HG03280 (cell line): ENCODE data around the gene THSD7B.

Source experiments
- ATAC-seq: cut with Tn5 transposase; IDR thresholded peaks from one replicate; pipeline ENCODE4 v1.9.1; 2021; ENCODE audit warnings: mild to moderate bottlenecking, moderate library complexity; ENCODE audit not compliant: unreplicated experiment

The THSD7B gene

GRCh38 chr2:137339051-137339450 lies 573.7 kb downstream of the THSD7B start:
- ATAC-seq: no peak

- ATAC-seq: no peak
These were observed 580.6 kb downstream of the THSD7B start for GRCh38 chr2:137345994-137346393.

DNA sequence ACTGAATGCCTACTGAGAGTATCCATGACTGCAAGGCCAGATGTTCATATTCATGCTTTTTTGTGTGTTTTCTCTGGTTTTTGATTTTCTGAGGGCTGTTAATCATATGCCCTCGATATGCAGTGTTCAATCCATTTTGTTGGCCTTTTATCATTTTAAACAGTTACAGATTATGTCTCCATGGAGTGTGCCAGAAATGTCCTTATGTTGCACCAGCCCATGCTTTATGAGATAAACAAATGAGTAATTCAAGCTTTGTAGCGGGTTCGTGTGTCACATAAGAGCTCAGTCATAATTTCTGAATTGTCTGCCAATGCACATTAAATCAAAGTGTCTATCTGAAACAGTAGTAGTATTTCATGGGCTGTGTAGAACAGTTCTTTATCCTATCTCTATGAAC lies 583.0 kb downstream of the THSD7B start:
- no peak for ATAC-seq

DNA sequence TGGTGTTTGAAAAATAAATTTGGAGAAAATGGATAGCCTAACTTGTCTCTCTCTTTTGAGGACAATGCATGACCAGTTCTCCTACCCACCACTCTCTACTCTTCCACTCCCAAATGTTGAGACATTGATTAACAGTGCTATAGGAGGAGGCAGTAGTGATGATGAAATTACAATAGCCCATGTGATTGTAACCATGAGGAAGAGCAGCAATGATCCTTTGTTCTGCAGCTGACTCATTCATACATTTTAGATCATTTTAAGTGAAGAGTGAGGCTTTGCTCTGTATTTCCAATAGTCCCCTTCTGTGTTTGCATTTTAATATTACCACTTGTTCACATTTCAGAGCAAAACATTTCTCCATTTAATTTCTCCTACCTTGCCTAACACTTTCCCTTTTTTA lies 592.3 kb downstream of the THSD7B start:
- no peak for ATAC-seq

- no peak for ATAC-seq
These were observed 602.0 kb downstream of the THSD7B start for GRCh38 chr2:137367361-137367760.

DNA sequence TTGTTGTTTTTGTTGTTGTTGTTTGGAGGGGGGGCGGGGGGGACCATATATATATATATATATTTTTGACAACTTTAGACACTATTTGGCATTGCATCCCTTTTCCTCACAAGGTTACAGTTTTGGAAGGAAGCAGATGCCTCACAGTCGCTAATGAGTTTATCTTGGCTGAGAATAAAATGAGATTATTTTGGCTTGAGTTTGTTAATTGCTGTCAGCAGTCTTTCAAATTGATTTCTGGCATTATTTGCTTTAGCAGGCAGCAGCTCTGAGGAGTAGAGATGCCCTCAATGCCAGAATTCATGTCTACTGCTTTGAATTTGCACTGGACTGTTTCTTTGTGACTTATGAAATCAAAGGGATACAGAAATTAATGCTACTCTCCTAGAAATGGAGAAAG lies 603.8 kb downstream of the THSD7B start:
- ATAC-seq: no peak

GRCh38 chr2:137379186-137379585 lies 613.8 kb downstream of the THSD7B start:
- ATAC-seq: no peak

DNA sequence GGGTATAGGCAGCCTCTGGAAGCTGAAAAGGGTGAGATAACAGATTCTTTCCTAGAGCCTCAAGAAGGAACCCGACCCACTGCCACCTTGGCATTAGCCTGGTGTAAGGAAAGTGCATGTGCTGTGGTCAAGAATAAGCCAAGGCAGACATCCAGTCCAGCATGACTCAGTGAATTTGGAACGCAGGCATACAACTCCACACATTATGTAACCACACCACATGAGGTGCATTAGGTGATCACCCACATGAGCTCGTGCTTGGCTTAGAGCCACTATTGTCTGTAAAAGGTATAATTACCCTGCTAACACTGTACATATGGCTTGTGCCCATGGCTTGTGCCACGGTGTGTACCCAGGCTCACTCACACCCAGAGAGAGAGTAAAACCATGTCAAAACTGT lies 615.3 kb downstream of the THSD7B start:
- ATAC-seq: no peak

- ATAC-seq: no peak
These were observed 616.4 kb downstream of the THSD7B start for GRCh38 chr2:137381731-137382130.

GRCh38 chr2:137383391-137383790 lies 618.0 kb downstream of the THSD7B start:
- ATAC-seq: no peak

- no peak for ATAC-seq
These were observed 621.7 kb downstream of the THSD7B start for GRCh38 chr2:137387044-137387443.

DNA sequence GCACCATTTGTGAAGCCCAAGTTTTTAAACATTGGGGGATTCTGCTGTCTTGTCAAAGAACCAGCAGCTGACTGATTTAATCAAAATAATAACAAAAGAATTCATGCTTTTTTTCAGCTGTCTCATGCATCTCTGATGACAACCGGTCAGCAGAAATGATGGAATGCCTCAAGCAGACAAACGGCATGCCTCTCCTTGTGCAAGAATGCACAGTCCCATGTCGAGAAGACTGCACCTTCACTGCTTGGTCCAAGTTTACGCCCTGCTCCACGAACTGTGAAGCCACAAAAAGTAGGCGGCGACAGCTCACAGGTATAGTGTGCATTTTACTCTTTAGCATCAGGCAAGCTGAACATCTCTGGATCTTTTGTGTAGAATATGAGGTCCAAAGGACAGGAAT lies 640.2 kb downstream of the THSD7B start:
- no peak for ATAC-seq

- no peak for ATAC-seq
These were observed 646.2 kb downstream of the THSD7B start for GRCh38 chr2:137411585-137411984.

DNA sequence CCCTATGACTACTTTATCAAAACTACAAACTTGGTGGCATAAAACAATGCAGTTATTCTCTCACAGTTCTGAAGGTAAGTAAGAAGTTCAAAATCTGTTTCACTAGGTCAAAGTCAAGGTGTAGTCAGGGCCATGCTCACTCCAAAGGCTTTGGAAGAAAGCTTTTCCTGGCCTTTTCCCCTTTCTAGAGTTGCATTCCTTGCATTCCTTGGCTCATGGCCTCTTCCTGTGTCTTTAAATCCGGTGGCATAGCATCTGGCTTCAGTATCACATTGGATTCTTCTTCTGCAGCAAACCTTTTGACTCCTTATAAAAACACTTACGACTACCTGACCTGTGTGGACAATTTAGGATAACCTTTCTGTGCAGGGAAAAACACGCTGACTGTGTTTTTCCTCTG lies 655.4 kb downstream of the THSD7B start:
- ATAC-seq: no peak

DNA sequence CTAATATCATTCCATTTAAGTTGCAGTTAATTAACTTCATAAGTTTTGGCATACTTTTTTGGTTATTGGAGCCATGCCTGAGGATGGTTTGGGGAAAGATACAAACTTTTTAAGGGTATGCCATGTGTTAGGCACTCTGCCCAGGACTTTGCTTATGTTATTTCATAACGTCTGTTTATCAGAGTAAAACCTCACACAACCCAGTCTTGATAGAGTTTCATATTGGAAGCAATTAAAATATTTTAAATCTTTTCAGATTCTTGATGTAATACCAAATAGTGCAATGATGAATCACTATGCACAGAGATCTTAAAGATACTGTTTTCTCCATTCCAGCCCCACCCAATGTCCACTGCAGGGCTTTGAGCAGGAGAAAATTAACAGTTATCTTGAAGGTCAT lies 669.8 kb downstream of the THSD7B start:
- no peak for ATAC-seq

DNA sequence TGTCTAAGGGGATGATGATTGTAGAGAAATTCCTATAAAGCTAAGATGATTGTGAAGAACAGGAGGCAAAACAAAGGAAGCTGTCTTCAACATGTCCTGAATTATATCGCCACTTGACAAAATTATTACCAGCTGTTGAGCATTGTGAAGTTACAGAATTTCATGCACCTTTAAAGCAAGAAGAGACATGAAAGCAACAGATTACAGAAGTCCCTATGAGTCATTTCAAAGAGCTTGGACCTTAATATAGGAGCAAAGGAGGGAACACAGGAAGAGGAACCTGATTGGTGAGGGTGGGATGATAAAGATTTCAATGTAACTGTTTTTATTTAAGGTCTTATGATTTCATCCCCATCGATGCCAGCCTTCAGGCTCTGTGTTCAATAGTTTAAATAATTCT lies 672.0 kb downstream of the THSD7B start:
- ATAC-seq: no peak

DNA sequence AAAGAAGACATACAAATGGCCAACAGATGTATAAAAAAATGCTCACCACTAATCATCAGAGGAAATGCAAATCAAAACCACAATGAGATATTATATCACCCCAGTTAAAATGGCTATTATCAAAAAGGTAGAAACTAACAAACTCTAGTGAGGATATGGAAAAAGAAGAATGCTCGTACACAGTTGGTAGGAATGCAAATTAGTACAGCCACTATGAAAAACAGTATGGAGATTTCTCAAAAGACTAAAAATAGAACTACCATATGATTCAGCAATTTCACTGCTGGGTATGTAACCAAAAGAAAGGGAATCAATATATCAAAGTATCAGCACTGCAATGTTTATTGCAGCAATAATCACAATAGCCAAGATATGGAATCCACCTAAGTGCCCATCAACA lies 679.6 kb downstream of the THSD7B start:
- no peak for ATAC-seq

DNA sequence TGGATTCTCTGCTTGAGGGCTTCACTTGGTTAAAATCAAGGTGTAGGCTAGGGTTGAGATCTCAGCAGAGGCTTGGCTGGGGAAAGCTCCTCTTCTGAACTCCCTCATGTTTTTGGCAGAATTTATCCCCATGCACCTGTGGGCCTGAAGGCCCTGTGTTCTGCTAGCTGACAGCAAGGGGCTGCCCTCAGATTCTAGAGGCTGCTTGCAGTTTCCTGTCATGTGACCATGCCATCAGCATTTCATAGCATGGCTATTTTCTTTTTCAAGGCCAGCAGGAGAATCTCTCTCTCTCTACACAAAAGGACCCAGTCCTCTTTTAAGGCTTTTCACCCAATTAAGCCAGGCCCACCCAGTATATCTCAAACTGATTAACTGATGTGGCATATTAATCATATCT lies 684.1 kb downstream of the THSD7B start:
- no peak for ATAC-seq

GRCh38 chr2:137454886-137455285 lies 689.5 kb downstream of the THSD7B start:
- no peak for ATAC-seq

DNA sequence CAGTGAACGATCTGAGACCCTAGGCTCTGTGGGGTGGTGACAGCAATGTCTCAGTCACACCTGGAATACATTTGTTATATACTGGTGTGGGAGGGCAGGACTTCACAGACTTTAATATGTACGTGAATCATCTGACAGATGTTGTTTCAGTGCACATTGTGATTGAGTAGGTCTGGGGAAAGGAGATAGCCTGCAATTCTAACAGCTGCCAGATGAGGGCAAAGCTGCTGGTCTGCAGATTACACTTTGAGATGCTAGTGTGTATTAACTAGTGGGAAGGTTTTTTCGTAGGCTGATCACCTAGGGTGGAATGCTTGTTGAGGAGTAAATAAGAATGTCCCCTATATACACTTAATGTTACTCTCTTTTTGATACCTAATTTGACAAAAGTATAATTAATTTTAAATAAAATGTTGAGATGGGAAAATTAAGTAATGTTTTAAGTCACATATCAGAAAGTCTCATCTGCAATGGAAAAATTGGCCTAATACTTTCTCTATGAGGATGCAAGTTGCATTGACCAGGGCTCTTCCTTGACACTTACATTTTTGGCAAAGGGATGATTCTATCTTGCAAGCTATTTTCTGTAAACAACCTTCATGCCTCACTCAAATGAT lies 702.0 kb downstream of the THSD7B start:
- ATAC-seq: peak; percentile 74

DNA sequence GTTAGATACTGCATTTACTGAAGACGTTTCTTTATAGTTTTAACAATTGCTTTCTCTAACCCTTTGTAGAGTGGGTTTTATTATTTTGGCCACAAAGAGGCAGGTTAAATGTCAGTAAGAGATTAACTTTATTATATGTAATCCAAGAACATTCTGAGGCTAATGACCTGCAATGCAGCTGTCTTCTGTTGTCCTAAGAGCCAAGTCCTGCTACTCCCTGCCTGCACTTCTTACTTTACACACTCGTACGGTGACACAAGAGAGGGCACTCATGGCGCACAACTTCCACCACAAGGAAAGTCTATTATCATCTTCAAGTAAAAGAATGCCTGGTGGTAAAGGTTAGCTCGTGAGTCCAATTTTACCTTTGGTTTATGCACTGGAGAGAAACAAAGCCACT lies 727.9 kb downstream of the THSD7B start:
- ATAC-seq: no peak

DNA sequence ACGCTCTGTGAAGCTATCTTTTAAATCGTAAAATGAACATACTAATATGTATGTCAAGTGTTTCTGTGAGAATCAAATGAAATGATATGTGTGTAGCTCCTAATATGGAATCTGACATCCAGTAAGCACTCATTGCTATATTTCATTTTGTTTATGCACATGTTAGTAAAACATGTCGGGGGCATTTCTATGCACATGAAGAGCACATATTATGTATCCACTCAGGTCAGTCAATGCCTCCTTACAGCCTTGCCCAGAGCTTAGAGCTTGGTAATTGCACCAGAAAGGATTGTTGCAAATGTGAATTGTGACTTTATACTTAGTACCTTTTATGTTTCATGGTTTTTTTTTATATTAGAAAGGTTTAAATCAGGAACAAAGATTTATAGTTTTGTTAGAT lies 735.3 kb downstream of the THSD7B start:
- ATAC-seq: no peak

- ATAC-seq: no peak
These were observed 741.9 kb downstream of the THSD7B start for GRCh38 chr2:137507237-137507636.
